K562 (cell line): ENCODE measurements around the gene KBTBD2. TPM values are rescaled to one million over a fixed set of nuclear protein-coding genes. Genes with fewer than 3 reads are reported as not detected.

ENCODE experiments used
- CHD1 ChIP-seq: fragments of 200-600 bp; sonication (generic); IDR thresholded peaks from one replicate; pipeline ENCODE4 v1.6.1; 2012; ENCODE audit warnings: mild to moderate bottlenecking, moderate library complexity, low read length, inconsistent platforms
- ESRRA ChIP-seq: fragments of 450-650 bp; IDR thresholded peaks from 2 replicates; pipeline ENCODE4 v1.6.1; 2014; ENCODE audit warnings: low read depth, mild to moderate bottlenecking, moderate library complexity, borderline replicate concordance
- EZH2 ChIP-seq: IDR thresholded peaks from 2 replicates; pipeline ENCODE4 v1.6.1; 2012; ENCODE audit warnings: low read depth, mild to moderate bottlenecking, inconsistent platforms, low read length, borderline replicate concordance
- FOXK2 ChIP-seq, 2 experiments: fragments of 450-650 bp; IDR thresholded peaks in 1 of 2; conservative IDR thresholded peaks in 1 of 2; 2 replicates each; pipeline ENCODE4 v1.6.1; 2016; ENCODE audit warnings: low read depth in 2 of 2, mild to moderate bottlenecking in 1 of 2
- FOXM1 ChIP-seq, 2 experiments: fragments of 450-650 bp in 1 of 2; sonication (generic) in 1 of 2; formaldehyde crosslinking in 1 of 2; IDR thresholded peaks; 2 replicates each; pipeline versions ENCODE4 v1.6.1 to v1.9.0; 2017 to 2022; ENCODE audit warnings: low read depth in 2 of 2, mild to moderate bottlenecking in 2 of 2, missing genetic modification reagents in 1 of 2, moderate library complexity in 1 of 2
- GTF2F1 ChIP-seq: IDR thresholded peaks from 2 replicates; pipeline ENCODE4 v1.6.1; 2011; ENCODE audit warnings: low read depth, low read length, improper control_type of control experiment
- HDGF ChIP-seq: fragments of 450-650 bp; IDR thresholded peaks from 2 replicates; pipeline ENCODE4 v1.6.1; 2016
- POLR2H ChIP-seq: IDR thresholded peaks from 2 replicates; pipeline ENCODE4 v1.6.1; 2016; ENCODE audit warnings: missing genetic modification characterization, low read depth, mild to moderate bottlenecking, control low read depth, missing compliant biosample characterization, moderate library complexity
- SMARCE1 ChIP-seq: fragments of 450-650 bp; IDR thresholded peaks from 2 replicates; pipeline ENCODE4 v1.7.1; 2016; ENCODE audit warnings: mild to moderate bottlenecking
- SOX6 ChIP-seq: fragments of 450-650 bp; IDR thresholded peaks from 2 replicates; pipeline ENCODE4 v1.6.1; 2014; ENCODE audit warnings: mild to moderate bottlenecking
- polyA plus RNA-seq, 8 experiments: library from polyadenylated mRNA; depleted of rRNA in 4 of 8; stranded (reverse) in 5 of 8; unstranded in 3 of 8; fragments of >200 nt; fragmentation: Nextera tagmentation in 2 of 8; fragmentation: Illumina TruSeq in 1 of 8; extraction: Ambion mirVana in 2 of 8; extraction: Trizol in 1 of 8; gene quantifications; 2 replicates each; pipeline versions ENCODE4 v1.2.1 to v1.2.3, GENCODE V29; 2011 to 2014; ENCODE audit warnings: inconsistent platforms in 1 of 8, missing spikeins in 1 of 8
- total RNA-seq, 7 experiments: library from RNA; depleted of rRNA in 6 of 7; stranded (reverse); fragments of >200 nt in 6 of 7; fragmentation: Illumina TruSeq in 2 of 7; extraction: Trizol in 2 of 7; gene quantifications; 2 replicates each; pipeline versions ENCODE4 v1.2.1 to v1.2.3, GENCODE V29; 2011 to 2021; ENCODE audit warnings: low replicate concordance in 1 of 7
- TF ChIP-seq, protein P1 (sequence below), 2 experiments: fragments of 450-650 bp in 1 of 2; sonication (generic) in 1 of 2; formaldehyde crosslinking in 1 of 2; IDR thresholded peaks; 2 replicates each; pipeline versions ENCODE4 v1.7.1 to v1.9.0; 2016 to 2022; ENCODE audit warnings: inconsistent platforms in 1 of 2, mild to moderate bottlenecking in 1 of 2, missing genetic modification reagents in 1 of 2
- TF ChIP-seq, protein P2 (sequence below): fragments of 450-650 bp; formaldehyde crosslinking; IDR thresholded peaks from 2 replicates; pipeline ENCODE4 v1.4.0; 2020; ENCODE audit warnings: mild to moderate bottlenecking, moderate library complexity
- TF ChIP-seq, protein P3 (sequence below): fragments of 250-450 bp; sonication (Bioruptor Pico); IDR thresholded peaks from 2 replicates; pipeline ENCODE4 v1.8.0; 2021; ENCODE audit warnings: moderate library complexity, mild to moderate bottlenecking, inconsistent platforms
- TF ChIP-seq, protein P4 (sequence below): sonication (generic); formaldehyde crosslinking; IDR thresholded peaks from 2 replicates; pipeline ENCODE4 v1.4.0; 2020; ENCODE audit warnings: mild to moderate bottlenecking, missing genetic modification reagents

KBTBD2 gene
- total and polyA plus RNA-seq, 9 of the 15 experiments (the other 6 are each of a cell fraction or from before 2014, with no cell fraction given): 22.8 to 62.2 (median 30.8) TPM

DNA sequence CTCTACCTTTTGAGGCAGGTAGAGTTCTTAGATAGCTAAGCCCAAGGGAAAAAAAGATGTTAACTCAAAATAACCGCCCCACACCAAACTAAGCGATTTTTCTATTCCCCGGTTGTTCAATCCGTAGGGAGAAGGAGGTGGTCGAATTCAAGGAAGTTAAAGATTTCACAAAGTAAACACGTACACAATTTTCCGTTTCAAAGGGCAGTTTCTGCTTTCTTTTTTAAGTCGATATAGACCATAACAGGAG is 842 bp downstream of the KBTBD2 start (continued):
- TF ChIP-seq, protein P1, sequence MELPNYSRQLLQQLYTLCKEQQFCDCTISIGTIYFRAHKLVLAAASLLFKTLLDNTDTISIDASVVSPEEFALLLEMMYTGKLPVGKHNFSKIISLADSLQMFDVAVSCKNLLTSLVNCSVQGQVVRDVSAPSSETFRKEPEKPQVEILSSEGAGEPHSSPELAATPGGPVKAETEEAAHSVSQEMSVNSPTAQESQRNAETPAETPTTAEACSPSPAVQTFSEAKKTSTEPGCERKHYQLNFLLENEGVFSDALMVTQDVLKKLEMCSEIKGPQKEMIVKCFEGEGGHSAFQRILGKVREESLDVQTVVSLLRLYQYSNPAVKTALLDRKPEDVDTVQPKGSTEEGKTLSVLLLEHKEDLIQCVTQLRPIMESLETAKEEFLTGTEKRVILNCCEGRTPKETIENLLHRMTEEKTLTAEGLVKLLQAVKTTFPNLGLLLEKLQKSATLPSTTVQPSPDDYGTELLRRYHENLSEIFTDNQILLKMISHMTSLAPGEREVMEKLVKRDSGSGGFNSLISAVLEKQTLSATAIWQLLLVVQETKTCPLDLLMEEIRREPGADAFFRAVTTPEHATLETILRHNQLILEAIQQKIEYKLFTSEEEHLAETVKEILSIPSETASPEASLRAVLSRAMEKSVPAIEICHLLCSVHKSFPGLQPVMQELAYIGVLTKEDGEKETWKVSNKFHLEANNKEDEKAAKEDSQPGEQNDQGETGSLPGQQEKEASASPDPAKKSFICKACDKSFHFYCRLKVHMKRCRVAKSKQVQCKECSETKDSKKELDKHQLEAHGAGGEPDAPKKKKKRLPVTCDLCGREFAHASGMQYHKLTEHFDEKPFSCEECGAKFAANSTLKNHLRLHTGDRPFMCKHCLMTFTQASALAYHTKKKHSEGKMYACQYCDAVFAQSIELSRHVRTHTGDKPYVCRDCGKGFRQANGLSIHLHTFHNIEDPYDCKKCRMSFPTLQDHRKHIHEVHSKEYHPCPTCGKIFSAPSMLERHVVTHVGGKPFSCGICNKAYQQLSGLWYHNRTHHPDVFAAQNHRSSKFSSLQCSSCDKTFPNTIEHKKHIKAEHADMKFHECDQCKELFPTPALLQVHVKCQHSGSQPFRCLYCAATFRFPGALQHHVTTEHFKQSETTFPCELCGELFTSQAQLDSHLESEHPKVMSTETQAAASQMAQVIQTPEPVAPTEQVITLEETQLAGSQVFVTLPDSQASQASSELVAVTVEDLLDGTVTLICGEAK (IDR thresholded peaks at IDR 0.05): 0 out of 2 replicates have a peak, but pooled peaks have one; percentile 53
- TF ChIP-seq, protein P1 (CRISPR knock-in tag; IDR thresholded peaks at IDR 0.05): no peak
- TF ChIP-seq SMARCE1 (0 out of 2 replicates have a peak, but pooled peaks have one; percentile 25), FOXK2 (conservative IDR thresholded peaks at IDR 0.05 in 1 of 2, IDR thresholded peaks at IDR 0.05 in 1 of 2; ENCODE audit: low read depth in 2 of 2) (no peak), EZH2 (no peak), FOXM1 (IDR thresholded peaks at IDR 0.05; ENCODE audit: low read depth) (0 out of 2 replicates have a peak, but pooled peaks have one; percentile 28), FOXM1 (CRISPR knock-in tag; IDR thresholded peaks at IDR 0.05; ENCODE audit: low read depth) (no peak), POLR2H (tag) (0 out of 2 replicates have a peak, but pooled peaks have one; percentile 26), GTF2F1 (no peak), SOX6 (0 out of 2 replicates have a peak, but pooled peaks have one; percentile 8), CHD1 (peak; percentile 80), ESRRA (no peak), HDGF (no peak)
- TF ChIP-seq, protein P2, sequence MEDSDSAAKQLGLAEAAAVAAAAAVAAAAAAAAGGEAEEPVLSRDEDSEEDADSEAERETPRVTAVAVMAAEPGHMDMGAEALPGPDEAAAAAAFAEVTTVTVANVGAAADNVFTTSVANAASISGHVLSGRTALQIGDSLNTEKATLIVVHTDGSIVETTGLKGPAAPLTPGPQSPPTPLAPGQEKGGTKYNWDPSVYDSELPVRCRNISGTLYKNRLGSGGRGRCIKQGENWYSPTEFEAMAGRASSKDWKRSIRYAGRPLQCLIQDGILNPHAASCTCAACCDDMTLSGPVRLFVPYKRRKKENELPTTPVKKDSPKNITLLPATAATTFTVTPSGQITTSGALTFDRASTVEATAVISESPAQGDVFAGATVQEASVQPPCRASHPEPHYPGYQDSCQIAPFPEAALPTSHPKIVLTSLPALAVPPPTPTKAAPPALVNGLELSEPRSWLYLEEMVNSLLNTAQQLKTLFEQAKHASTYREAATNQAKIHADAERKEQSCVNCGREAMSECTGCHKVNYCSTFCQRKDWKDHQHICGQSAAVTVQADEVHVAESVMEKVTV: peak; percentile 19; the same call in 1 of the 2 replicates
- TF ChIP-seq, protein P3, sequence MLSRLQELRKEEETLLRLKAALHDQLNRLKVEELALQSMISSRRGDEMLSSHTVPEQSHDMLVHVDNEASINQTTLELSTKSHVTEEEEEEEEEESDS (CRISPR knock-in tag): no peak
- TF ChIP-seq, protein P4, sequence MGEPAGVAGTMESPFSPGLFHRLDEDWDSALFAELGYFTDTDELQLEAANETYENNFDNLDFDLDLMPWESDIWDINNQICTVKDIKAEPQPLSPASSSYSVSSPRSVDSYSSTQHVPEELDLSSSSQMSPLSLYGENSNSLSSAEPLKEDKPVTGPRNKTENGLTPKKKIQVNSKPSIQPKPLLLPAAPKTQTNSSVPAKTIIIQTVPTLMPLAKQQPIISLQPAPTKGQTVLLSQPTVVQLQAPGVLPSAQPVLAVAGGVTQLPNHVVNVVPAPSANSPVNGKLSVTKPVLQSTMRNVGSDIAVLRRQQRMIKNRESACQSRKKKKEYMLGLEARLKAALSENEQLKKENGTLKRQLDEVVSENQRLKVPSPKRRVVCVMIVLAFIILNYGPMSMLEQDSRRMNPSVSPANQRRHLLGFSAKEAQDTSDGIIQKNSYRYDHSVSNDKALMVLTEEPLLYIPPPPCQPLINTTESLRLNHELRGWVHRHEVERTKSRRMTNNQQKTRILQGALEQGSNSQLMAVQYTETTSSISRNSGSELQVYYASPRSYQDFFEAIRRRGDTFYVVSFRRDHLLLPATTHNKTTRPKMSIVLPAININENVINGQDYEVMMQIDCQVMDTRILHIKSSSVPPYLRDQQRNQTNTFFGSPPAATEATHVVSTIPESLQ (CRISPR knock-in tag): 0 out of 2 replicates have a peak, but pooled peaks have one; percentile 8
